GM23248 (cell line): Measurements from ENCODE around the gene VAV2. TPM values are rescaled to one million over a fixed set of nuclear protein-coding genes. Genes with fewer than 3 reads are reported as not detected.

Experiments
- DNase-seq: peaks from one replicate; pipeline ENCODE4 v3.0.0-alpha.2; 2015
- H2AFZ ChIP-seq: fragments of 200-600 bp; sonication (generic); 2 replicates; pipeline ENCODE4 v1.6.1; 2016; ENCODE audit warnings: antibody characterized with exemption
- H3F3A ChIP-seq: fragments of 200-600 bp; sonication (generic); 2 replicates; pipeline ENCODE4 v1.6.1; 2016; ENCODE audit warnings: mild to moderate bottlenecking, antibody characterized with exemption, mixed run types; ENCODE audit not compliant: insufficient read depth
- H3K27ac ChIP-seq: fragments of 200-600 bp; sonication (generic); 2 replicates; pipeline ENCODE4 v1.5.1; 2016; ENCODE audit warnings: mild to moderate bottlenecking
- H3K27me3 ChIP-seq: fragments of 200-600 bp; sonication (generic); replicated peaks from 2 replicates; pipeline ENCODE4 v1.6.1; 2016; ENCODE audit warnings: mild to moderate bottlenecking; ENCODE audit not compliant: insufficient read depth
- H3K36me3 ChIP-seq: fragments of 200-600 bp; sonication (generic); 2 replicates; pipeline ENCODE4 v1.6.1; 2016; ENCODE audit warnings: low read depth, mild to moderate bottlenecking
- H3K4me1 ChIP-seq: fragments of 200-600 bp; sonication (generic); 2 replicates; pipeline ENCODE4 v1.6.1; 2016; ENCODE audit warnings: mild to moderate bottlenecking; ENCODE audit not compliant: insufficient read depth
- H3K4me2 ChIP-seq: fragments of 200-600 bp; sonication (generic); one replicate; pipeline ENCODE4 v1.6.1; 2016; ENCODE audit warnings: mild to moderate bottlenecking; ENCODE audit not compliant: unreplicated experiment
- H3K4me3 ChIP-seq: fragments of 200-600 bp; sonication (generic); 2 replicates; pipeline ENCODE4 v1.5.1; 2016; ENCODE audit warnings: mild to moderate bottlenecking
- H3K79me2 ChIP-seq: fragments of 200-600 bp; sonication (generic); 2 replicates; pipeline ENCODE4 v1.6.1; 2016; ENCODE audit warnings: mild to moderate bottlenecking; ENCODE audit not compliant: insufficient read depth
- H3K9ac ChIP-seq: fragments of 200-600 bp; sonication (generic); 2 replicates; pipeline ENCODE4 v1.6.1; 2016; ENCODE audit warnings: mild to moderate bottlenecking
- H3K9me2 ChIP-seq: fragments of 200-600 bp; sonication (generic); 2 replicates; pipeline ENCODE4 v1.6.1; 2016; ENCODE audit warnings: mixed run types, mild to moderate bottlenecking, moderate library complexity; ENCODE audit not compliant: insufficient read depth
- H3K9me3 ChIP-seq: fragments of 200-600 bp; sonication (generic); one replicate; pipeline ENCODE4 v1.6.1; 2017; ENCODE audit warnings: low read depth
- H4K20me1 ChIP-seq: fragments of 200-600 bp; sonication (generic); 2 replicates; pipeline ENCODE4 v1.6.0; 2016; ENCODE audit not compliant: insufficient read depth
- EZH2 ChIP-seq: fragments of 200-600 bp; sonication (generic); IDR thresholded peaks from 2 replicates; pipeline ENCODE4 v1.6.1; 2018; ENCODE audit warnings: antibody characterized with exemption, mild to moderate bottlenecking; ENCODE audit not compliant: insufficient read depth, poor library complexity, severe bottlenecking
- EZH2phosphoT487 ChIP-seq: fragments of 200-600 bp; sonication (generic); IDR thresholded peaks from 2 replicates; pipeline ENCODE4 v1.6.1; 2018; ENCODE audit warnings: antibody characterized with exemption, moderate library complexity, mild to moderate bottlenecking, low read depth; ENCODE audit not compliant: insufficient read depth
- WGBS, 2 experiments: methylation state at CpG; one replicate each; pipeline ENCODE4 v1.1.6; 2015 to 2017; ENCODE audit warnings: low lambda C conversion rate in 2 of 2, low coverage in 1 of 2; ENCODE audit errors: missing lambda C conversion rate in 2 of 2; 5-methylcytosine and 5-hydroxymethylcytosine counted together
- in situ Hi-C: fragments of 300-500 bp; cut with MboI; formaldehyde crosslinking; loops from 2 replicates; pipeline ENCODE4 v1.15.0; 2020
- polyA plus RNA-seq: library from polyadenylated mRNA; unstranded; fragments of >200 nt; fragmentation: Nextera tagmentation; extraction: Ambion mirVana; gene quantifications from 2 replicates; pipeline ENCODE4 v1.2.1, GENCODE V29; 2016
- total RNA-seq: library from RNA; depleted of rRNA; stranded (reverse); fragments of >200 nt; shearing (Covaris generic); gene quantifications from 2 replicates; pipeline ENCODE4 v1.2.3, GENCODE V29; 2014

The VAV2 gene
- total and polyA plus RNA-seq, 2 experiments from 2014 or later, result 6.7 to 9.0 TPM

- Histone ChIP-seq H4K20me1 (no peaks in the 10 kb centered on the region), H2AFZ (no peak overlapping the region), H3K4me1 (no peaks in the 10 kb centered on the region), H3F3A (no peaks in the 10 kb centered on the region), H3K36me3 (no peaks in the 10 kb centered on the region), H3K9me2 (no peaks in the 10 kb centered on the region), H3K9me3 (no peaks in the 10 kb centered on the region), H3K27ac (no peak overlapping the region), H3K79me2 (no peaks in the 10 kb centered on the region), H3K27me3 (no peaks in the 10 kb centered on the region), H3K4me3 (no peak overlapping the region), H3K9ac (no peak overlapping the region), H3K4me2 (no peak overlapping the region)
- in situ Hi-C loops, result no loop called here
- no peak for DNase-seq
- WGBS, 2 experiments, result 97 to 98% methylated on average over 10 of the region's 11 CpGs
- no peak for TF ChIP-seq EZH2phosphoT487
- TF ChIP-seq EZH2, result no peak
Observed at GRCh38 chr9:133759946-133760345, 232.2 kb downstream of the VAV2 start.

DNA sequence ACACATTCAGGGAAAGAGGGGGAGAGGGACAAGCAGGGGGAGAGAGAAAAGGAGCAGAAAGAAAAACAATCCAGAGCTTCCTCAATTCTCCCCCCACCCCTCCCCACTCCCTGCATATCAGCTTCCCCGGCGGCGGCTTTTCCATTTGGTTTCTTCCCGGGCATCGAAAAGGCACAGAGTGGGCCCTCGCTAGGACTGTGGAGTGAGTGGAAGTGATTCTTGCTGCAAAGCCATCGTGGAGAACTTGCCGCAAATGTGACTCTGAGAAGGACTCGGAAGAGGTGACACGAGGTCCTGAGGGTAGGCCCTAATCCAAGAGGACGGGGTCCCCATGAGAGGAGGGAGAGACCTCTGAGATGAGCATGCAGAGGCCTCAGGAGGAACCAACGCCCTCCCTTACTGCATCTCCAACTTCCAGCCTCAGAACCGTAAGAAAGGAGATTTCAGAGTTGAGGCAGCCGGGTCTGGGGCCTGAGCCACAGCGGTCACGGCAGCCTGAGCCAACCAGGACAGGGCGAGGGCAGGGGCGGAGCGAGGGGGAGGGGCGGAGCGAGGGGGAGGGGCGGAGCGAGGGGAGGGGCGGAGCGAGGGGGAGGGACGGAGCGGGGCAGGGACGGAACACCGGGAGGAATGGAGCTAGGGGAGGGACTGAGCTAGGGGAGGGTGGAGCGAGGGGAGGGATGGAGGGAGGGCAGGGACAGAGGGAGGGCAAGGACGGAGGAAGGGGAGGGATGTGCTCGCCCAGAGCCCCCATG lies 232.8 kb downstream of the VAV2 start:
- H3K9me2 ChIP-seq, result no peaks in the 10 kb centered on the region
- in situ Hi-C loops, result no loop called here
- TF ChIP-seq EZH2 (no peak), EZH2phosphoT487 (no peak)
- no peaks in the 10 kb centered on the region for H3K36me3 ChIP-seq
- no peak for DNase-seq
- no peak overlapping the region for H2AFZ ChIP-seq
- H3K9me3 ChIP-seq, result no peaks in the 10 kb centered on the region
- no peaks in the 10 kb centered on the region for H3K4me1 ChIP-seq
- no peaks in the 10 kb centered on the region for H3F3A ChIP-seq
- H3K9ac ChIP-seq, result no peak overlapping the region
- H3K4me2 ChIP-seq, result no peak overlapping the region
- H3K79me2 ChIP-seq, result no peaks in the 10 kb centered on the region
- H3K27me3 ChIP-seq, result no peaks in the 10 kb centered on the region
- H3K27ac ChIP-seq, result no peak overlapping the region
- no peaks in the 10 kb centered on the region for H4K20me1 ChIP-seq
- WGBS, 2 experiments, result 64 to 73% methylated on average over 18 to 32 of the region's 32 CpGs
- H3K4me3 ChIP-seq, result no peak overlapping the region

- no peak overlapping the region for H3K4me3 ChIP-seq
- H3K9me3 ChIP-seq, result no peaks in the 10 kb centered on the region
- H3K9me2 ChIP-seq, result no peaks in the 10 kb centered on the region
- no peak overlapping the region for H2AFZ ChIP-seq
- TF ChIP-seq EZH2phosphoT487 (no peak), EZH2 (no peak)
- H3K4me2 ChIP-seq, result no peak overlapping the region
- H4K20me1 ChIP-seq, result no peaks in the 10 kb centered on the region
- H3K27me3 ChIP-seq, result 0 out of 2 replicates have a peak, but pooled peaks cover 4% of the 10 kb centered on the region
- no peak for DNase-seq
- H3K79me2 ChIP-seq, result no peaks in the 10 kb centered on the region
- H3K27ac ChIP-seq, result no peak overlapping the region
- WGBS, 2 experiments, result 89 to 90% methylated on average over 7 of the region's 7 CpGs
- H3F3A ChIP-seq, result no peaks in the 10 kb centered on the region
- no peaks in the 10 kb centered on the region for H3K36me3 ChIP-seq
- no peaks in the 10 kb centered on the region for H3K4me1 ChIP-seq
- in situ Hi-C loops, result no loop called here
- H3K9ac ChIP-seq, result no peak overlapping the region
Observed at GRCh38 chr9:133758228-133758627, 233.9 kb downstream of the VAV2 start.

DNA sequence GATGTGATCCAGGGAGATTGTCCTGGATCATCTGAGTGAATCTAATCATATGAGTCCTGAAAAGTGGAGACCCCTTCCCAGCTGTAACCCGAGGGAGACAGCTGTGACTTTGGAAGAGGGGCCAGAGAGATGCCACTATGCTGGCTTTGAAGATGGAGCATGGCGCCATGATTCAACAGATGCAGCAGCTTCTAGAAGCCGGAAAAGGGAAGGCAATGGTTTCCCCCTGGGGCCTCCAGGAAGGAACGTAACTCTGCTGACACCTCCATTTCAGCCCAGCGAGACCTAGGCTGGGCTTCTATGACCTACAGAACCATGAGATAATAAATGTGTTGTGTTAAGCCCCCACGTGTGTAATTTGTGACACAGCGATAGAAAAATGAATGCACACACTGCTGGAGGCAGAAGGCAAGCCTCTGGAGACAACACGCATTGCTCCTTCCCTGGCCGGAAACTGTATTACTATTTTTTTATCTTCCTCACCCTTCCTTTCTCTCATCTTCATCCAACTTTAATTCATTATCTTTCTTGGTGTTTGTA lies 237.4 kb downstream of the VAV2 start:
- Histone ChIP-seq H3K79me2 (no peaks in the 10 kb centered on the region), H3K9me2 (no peaks in the 10 kb centered on the region), H3K27ac (no peak overlapping the region), H3K4me3 (no peak overlapping the region), H3K9ac (no peak overlapping the region), H3K4me1 (no peaks in the 10 kb centered on the region), H2AFZ (no peak overlapping the region), H3F3A (no peaks in the 10 kb centered on the region), H3K9me3 (no peaks in the 10 kb centered on the region), H3K27me3 (peaks cover 20% of the 10 kb centered on the region), H3K4me2 (no peak overlapping the region), H3K36me3 (no peaks in the 10 kb centered on the region), H4K20me1 (no peaks in the 10 kb centered on the region)
- TF ChIP-seq EZH2phosphoT487, result no peak
- no peak for TF ChIP-seq EZH2
- DNase-seq, result no peak
- 37 to 40% methylated on average over 9 of the region's 9 CpGs for WGBS, 2 experiments
- in situ Hi-C loops, result no loop called here
